OCI-LY7 (cell line): ENCODE results near the gene ALDH16A1.

Experiments
- CTCF ChIP-seq: fragments of 200-600 bp; sonication (generic); conservative IDR thresholded peaks from 2 replicates; pipeline ENCODE4 v1.5.1; 2014; ENCODE audit warnings: mild to moderate bottlenecking, antibody characterized with exemption, low read length, moderate library complexity, mixed read lengths
- EZH2phosphoT487 ChIP-seq: fragments of 200-600 bp; sonication (generic); IDR thresholded peaks from 2 replicates; pipeline ENCODE4 v1.6.1; 2018; ENCODE audit warnings: low read depth, borderline replicate concordance, mild to moderate bottlenecking, mixed run types, antibody characterized with exemption, low read length, moderate library complexity, mixed read lengths

GRCh38 chr19:49479975-49480628 is 27.1 kb downstream of the ALDH16A1 start:
- TF ChIP-seq CTCF (no peak), EZH2phosphoT487 (no peak)
